Activated CD8-positive, alpha-beta T cell treated with anti-CD3 and anti-CD28 coated beads for 36 hours (primary cell): ENCODE results near the gene FRAT2. TPM values are rescaled to one million over a fixed set of nuclear protein-coding genes. Genes with fewer than 3 reads are reported as not detected.

Source experiments
- ATAC-seq: fragments of 200-7000 bp; cut with Tn5 transposase; one replicate; pipeline ENCODE4 v1.10.0; 2021; ENCODE audit warnings: mild to moderate bottlenecking, moderate library complexity
- CTCF ChIA-PET: fragments of 350-600 bp; sonication (Branson Sonifier 250); formaldehyde crosslinking; loops from one replicate; lab custom pipeline; 2021; ENCODE audit warnings: antibody characterized with exemption; lab: Charles Lee
- POLR2A ChIA-PET: fragments of 350-600 bp; sonication (Branson Sonifier 250); formaldehyde crosslinking; loops from one replicate; lab custom pipeline; 2021; ENCODE audit warnings: antibody characterized with exemption; lab: Charles Lee
- DNase-seq: peaks from one replicate; pipeline ENCODE4 v3.0.0-alpha.2; 2020
- H3K27ac Mint-ChIP-seq: one replicate; pipeline ENCODE4 v1.8.0; 2021; ENCODE audit warnings: mild to moderate bottlenecking, mixed read lengths
- H3K27me3 Mint-ChIP-seq: one replicate; pipeline ENCODE4 v1.8.0; 2021; ENCODE audit warnings: mixed read lengths
- H3K36me3 Mint-ChIP-seq: one replicate; pipeline ENCODE4 v1.8.0; 2021; ENCODE audit warnings: low read depth, mixed read lengths
- H3K4me1 Mint-ChIP-seq: one replicate; pipeline ENCODE4 v1.8.0; 2021; ENCODE audit warnings: low read depth, mixed read lengths
- H3K4me3 Mint-ChIP-seq: one replicate; pipeline ENCODE4 v1.8.0; 2021; ENCODE audit warnings: mild to moderate bottlenecking, moderate library complexity, mixed read lengths
- H3K9me3 Mint-ChIP-seq: one replicate; pipeline ENCODE4 v1.8.0; 2021; ENCODE audit warnings: mixed read lengths
- CTCF ChIP-seq: fragments of 200-600 bp; IDR thresholded peaks from one replicate; pipeline ENCODE4 v1.8.0; 2022; ENCODE audit warnings: antibody characterized with exemption, mild to moderate bottlenecking
- intact Hi-C: fragments of 100-400 bp; cut with micrococcal nuclease; formaldehyde crosslinking; loops from one replicate; pipeline ENCODE4 v1.10.0; 2022
- total RNA-seq, 2 experiments: library from RNA; stranded (reverse); gene quantifications; one replicate each; pipeline ENCODE4 v1.2.3, GENCODE V29; 2021

The FRAT2 gene
- total RNA-seq, 2 experiments from 2014 or later, result 5.6 to 6.4 TPM

GRCh38 chr10:97300980-97301379, 33.5 kb downstream of the FRAT2 start:
- CTCF ChIA-PET, result no interaction called here

DNA sequence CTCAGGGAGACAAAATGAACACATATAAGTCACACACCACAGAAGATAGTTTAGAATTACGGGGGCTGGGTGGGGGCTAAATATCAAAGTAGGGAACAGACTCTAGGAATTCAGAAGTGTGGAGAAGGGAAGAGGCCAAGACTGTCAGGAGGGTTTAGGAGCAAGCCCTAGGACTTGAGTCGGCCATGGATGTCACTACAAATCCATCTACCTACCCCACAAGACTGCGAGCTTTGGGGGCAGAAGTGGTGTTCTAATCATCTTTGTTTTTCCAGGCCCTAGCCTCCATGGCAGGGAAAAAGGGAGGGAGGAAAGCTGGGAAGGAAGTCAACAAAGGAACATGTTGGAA, 36.3 kb downstream of the FRAT2 start:
- ATAC-seq (no peak), DNase-seq (no peak)
- no peaks in the 10 kb centered on the region for H3K4me1 Mint-ChIP-seq
- H3K36me3 Mint-ChIP-seq, result no peaks in the 10 kb centered on the region
- H3K9me3 Mint-ChIP-seq, result no peaks in the 10 kb centered on the region
- intact Hi-C loops, result no loop called here
- no peak overlapping the region for H3K4me3 Mint-ChIP-seq
- CTCF ChIA-PET, result no interaction called here
- no peak for TF ChIP-seq CTCF
- no peak overlapping the region for H3K27ac Mint-ChIP-seq
- POLR2A ChIA-PET, result interaction anchor here (1.4 kb wide), 1 partner anchor 35 kb away, joined by 3 read pairs; no protein-coding TSS in a partner anchor
- peaks cover 2% of the 10 kb centered on the region for H3K27me3 Mint-ChIP-seq

More at GRCh38 chr10:97300980-97301379, 33.5 kb downstream of the FRAT2 start:
- no peak for DNase-seq
- Mint-ChIP-seq H3K27ac (no peak overlapping the region), H3K36me3 (no peaks in the 10 kb centered on the region), H3K4me3 (no peak overlapping the region), H3K9me3 (no peaks in the 10 kb centered on the region), H3K27me3 (no peaks in the 10 kb centered on the region), H3K4me1 (no peaks in the 10 kb centered on the region)
- POLR2A ChIA-PET, result no interaction called here
- TF ChIP-seq CTCF, result no peak
- intact Hi-C loops, result no loop called here
- ATAC-seq, result no peak

- no peaks in the 10 kb centered on the region for H3K36me3 Mint-ChIP-seq
- ChIA-PET CTCF (no interaction called here), POLR2A (no interaction called here)
- intact Hi-C loops, result no loop called here
- no peak overlapping the region for H3K27ac Mint-ChIP-seq
- DNase-seq (no peak), ATAC-seq (no peak)
- H3K9me3 Mint-ChIP-seq, result no peaks in the 10 kb centered on the region
- H3K4me1 Mint-ChIP-seq, result peaks cover 2% of the 10 kb centered on the region
- no peak overlapping the region for H3K4me3 Mint-ChIP-seq
- no peak for TF ChIP-seq CTCF
- peaks cover 2% of the 10 kb centered on the region for H3K27me3 Mint-ChIP-seq
These were observed 36.8 kb downstream of the FRAT2 start for GRCh38 chr10:97297556-97298222.

GRCh38 chr10:97292862-97293198, 41.7 kb downstream of the FRAT2 start:
- Mint-ChIP-seq H3K36me3 (peaks cover 8% of the 10 kb centered on the region), H3K4me1 (peaks cover 16% of the 10 kb centered on the region), H3K27me3 (peaks cover 2% of the 10 kb centered on the region), H3K27ac (peak overlapping the region; percentile 87), H3K9me3 (no peaks in the 10 kb centered on the region), H3K4me3 (peak overlapping the region; percentile 88)
- CTCF ChIA-PET, result interaction anchor here (1.2 to 1.9 kb wide), 2 partner anchors 14 to 58 kb away, joined by 3 to 15 read pairs; no protein-coding TSS in a partner anchor
- POLR2A ChIA-PET, result interaction anchor here (2.5 kb wide), 1 partner anchor 27 kb away, joined by 17 read pairs; the partner anchor contains the start of gene FRAT1
- intact Hi-C loops, result no loop called here
- DNase-seq, result no peak
- no peak for TF ChIP-seq CTCF
- no peak for ATAC-seq

DNA sequence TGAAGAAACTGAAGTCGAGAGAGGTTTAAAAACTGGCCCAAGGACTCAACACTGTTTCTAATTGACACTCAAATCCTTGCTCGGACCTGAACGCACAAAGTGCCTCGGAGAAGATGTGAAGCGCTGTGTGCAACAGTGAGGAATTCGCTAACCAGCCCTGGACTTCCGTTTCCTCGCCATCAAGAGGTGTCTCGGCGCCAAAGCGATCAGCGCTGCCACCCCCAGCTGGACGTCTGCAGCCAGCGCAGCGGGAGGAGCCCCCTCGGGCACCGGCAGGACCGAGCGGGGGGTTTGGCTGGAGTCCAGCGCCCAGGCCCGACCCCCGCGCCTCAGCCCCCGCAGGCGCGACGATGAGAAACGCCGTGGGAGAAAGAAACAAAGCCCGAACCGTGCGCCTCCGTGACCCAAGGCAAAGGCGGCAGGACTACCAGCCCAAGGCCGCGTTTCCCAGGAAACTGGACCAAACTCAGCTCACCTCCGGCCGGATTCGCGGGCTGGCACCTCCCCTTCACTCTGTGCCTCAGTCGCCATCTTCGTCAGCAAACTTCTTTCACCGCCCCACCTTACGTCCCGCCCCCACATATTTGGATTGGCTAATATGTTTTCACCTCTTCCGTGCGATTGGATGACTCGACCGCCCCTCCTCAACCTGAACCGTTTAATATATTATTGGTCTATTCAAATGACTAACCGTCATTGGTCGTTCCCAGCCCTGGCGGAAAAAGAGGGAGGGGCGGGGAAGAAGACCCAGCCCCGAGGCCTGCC, 42.2 kb downstream of the FRAT2 start, which contains the start of gene ARHGAP19:
TSS of gene ARHGAP19 (minus strand) at position 541 of the 765 bp plus-strand sequence. CDS start at position 531, 10 bp downstream.
- POLR2A ChIA-PET, result interaction anchor here (0.8 to 2.5 kb wide), 3 partner anchors 27 to 41 kb away, joined by 3 to 17 read pairs (median 8); partner anchors contain the start of gene FRAT1
- ATAC-seq, result peak; percentile 99
- no peaks in the 10 kb centered on the region for H3K9me3 Mint-ChIP-seq
- peak within 1 kb of the TSS; percentile 87 for H3K27ac Mint-ChIP-seq
- H3K27me3 Mint-ChIP-seq, result peaks cover 2% of the 10 kb centered on the region
- peak within 1 kb of the TSS; percentile 88 for H3K4me3 Mint-ChIP-seq
- CTCF ChIA-PET, result interaction anchor here (1.2 to 1.9 kb wide), 2 partner anchors 14 to 57 kb away, joined by 3 to 15 read pairs; no protein-coding TSS in a partner anchor
- no peak for TF ChIP-seq CTCF
- H3K4me1 Mint-ChIP-seq, result peaks cover 16% of the 10 kb centered on the region
- peaks cover 8% of the 10 kb centered on the region for H3K36me3 Mint-ChIP-seq
- intact Hi-C loops, result no loop called here
- DNase-seq, result peak; percentile 98
